CD4-positive, alpha-beta T cell treated with Interleukin-2 at 100 ng/mL for 4 hours (primary cell): ENCODE data around the gene TPRX1.
"Not testable (repeated sequence)": the region's sequence is repeated elsewhere in the genome, so short reads cannot be mapped to it uniquely, and the experiment has no call there.

Source experiments
- DNase-seq: peaks from one replicate; pipeline ENCODE4 v3.0.0-alpha.2; 2020; ENCODE audit warnings: low spot score

The TPRX1 gene

GRCh38 chr19:47767349-47767748 lies 37.0 kb downstream of the TPRX1 start:
- no peak for DNase-seq

GRCh38 chr19:47766670-47767069 lies 37.7 kb downstream of the TPRX1 start:
- DNase-seq = no peak

- DNase-seq = no peak
These were observed 38.1 kb downstream of the TPRX1 start for GRCh38 chr19:47766359-47766620.

- peak; percentile 40 for DNase-seq
These were observed 38.6 kb downstream of the TPRX1 start for GRCh38 chr19:47765523-47766358.

GRCh38 chr19:47764705-47765104 lies 39.6 kb downstream of the TPRX1 start:
- DNase-seq = not testable (repeated sequence)

- no peak for DNase-seq
These were observed 41.6 kb downstream of the TPRX1 start for GRCh38 chr19:47762615-47763308.

- no peak for DNase-seq
These were observed 42.2 kb downstream of the TPRX1 start for GRCh38 chr19:47762151-47762550.

- DNase-seq = no peak
These were observed 42.8 kb downstream of the TPRX1 start for GRCh38 chr19:47761566-47761965.

- no peak for DNase-seq
These were observed 43.7 kb downstream of the TPRX1 start for GRCh38 chr19:47760632-47760999.

- no peak for DNase-seq
These were observed 45.9 kb downstream of the TPRX1 start for GRCh38 chr19:47758443-47758804.

GRCh38 chr19:47757617-47758442 lies 46.5 kb downstream of the TPRX1 start:
- DNase-seq = no peak

GRCh38 chr19:47756953-47757608 lies 47.3 kb downstream of the TPRX1 start:
- DNase-seq = no peak

- no peak for DNase-seq
These were observed 47.8 kb downstream of the TPRX1 start for GRCh38 chr19:47756627-47756929.

GRCh38 chr19:47755762-47756626 lies 48.4 kb downstream of the TPRX1 start:
- DNase-seq = no peak

- DNase-seq = no peak
These were observed 49.1 kb downstream of the TPRX1 start for GRCh38 chr19:47755065-47755761.

GRCh38 chr19:47754206-47755064 lies 49.9 kb downstream of the TPRX1 start:
- no peak for DNase-seq

GRCh38 chr19:47752440-47753211 lies 51.7 kb downstream of the TPRX1 start:
- DNase-seq = no peak
